Panc1 (cell line): Measurements from ENCODE around the gene ROBO1. TPM values are rescaled to one million over a fixed set of nuclear protein-coding genes. Genes with fewer than 3 reads are reported as not detected.

ENCODE experiments used
- ATAC-seq: fragments of 200-7000 bp; cut with Tn5 transposase; 2 replicates; pipeline ENCODE4 v1.9.1; 2020; ENCODE audit warnings: mild to moderate bottlenecking, moderate library complexity
- BruUV-seq: library from RNA; stranded (reverse); fragments of 400-500 nt; replicated peaks from 2 replicates; lab custom pipeline; 2021; lab: Mats Ljungman, UMichigan
- CTCF ChIA-PET: fragments of 300-600 bp; sonication (Branson Sonifier 250); formaldehyde crosslinking; loops from one replicate; lab custom pipeline; 2022; ENCODE audit warnings: antibody characterized with exemption; lab: Charles Lee
- POLR2A ChIA-PET: fragments of 300-600 bp; sonication (Branson Sonifier 250); formaldehyde crosslinking; loops from one replicate; lab custom pipeline; 2022; ENCODE audit warnings: antibody characterized with exemption; lab: Charles Lee
- DNase-seq: peaks from one replicate; pipeline ENCODE4 v3.0.0-alpha.2; 2010; ENCODE audit warnings: low read depth, low spot score
- H3K27ac ChIP-seq: 2 replicates; pipeline ENCODE4 v1.5.1; 2011; ENCODE audit warnings: mild to moderate bottlenecking, low read length, inconsistent platforms
- H3K27me3 ChIP-seq: fragments of 200-500 bp; sonication (Bioruptor generic); 2 replicates; pipeline ENCODE4 v1.6.0; 2014; ENCODE audit warnings: low read length, inconsistent platforms; ENCODE audit not compliant: control insufficient read depth, insufficient read depth
- H3K36me3 ChIP-seq: fragments of 200-500 bp; sonication (Bioruptor generic); 2 replicates; pipeline ENCODE4 v1.5.1; 2014; ENCODE audit warnings: inconsistent platforms, mild to moderate bottlenecking, low read length, moderate library complexity; ENCODE audit not compliant: control insufficient read depth, insufficient read depth
- H3K4me1 ChIP-seq: 2 replicates; pipeline ENCODE4 v1.5.1; 2011; ENCODE audit warnings: inconsistent platforms, mild to moderate bottlenecking, low read length, moderate library complexity; ENCODE audit not compliant: control insufficient read depth, insufficient read depth
- H3K4me3 ChIP-seq, 2 experiments: 2 replicates each; pipeline ENCODE4 v1.5.1; 2011 to 2012; ENCODE audit warnings: low read depth in 2 of 2, low read length in 2 of 2, mild to moderate bottlenecking in 2 of 2, inconsistent platforms in 1 of 2, moderate library complexity in 1 of 2
- H3K9me3 ChIP-seq: fragments of 200-500 bp; sonication (Bioruptor generic); 2 replicates; pipeline ENCODE4 v1.5.1; 2014; ENCODE audit warnings: low read depth, mild to moderate bottlenecking, inconsistent platforms, low read length, moderate library complexity; ENCODE audit not compliant: control insufficient read depth, insufficient read depth
- POLR2AphosphoS5 ChIP-seq: IDR thresholded peaks from 2 replicates; pipeline ENCODE4 v1.6.1; 2012; ENCODE audit warnings: mild to moderate bottlenecking, low read depth, low read length, moderate library complexity
- SIN3A ChIP-seq: IDR thresholded peaks from 2 replicates; pipeline ENCODE4 v1.6.1; 2012; ENCODE audit warnings: low read depth, mild to moderate bottlenecking, low read length, moderate library complexity, borderline replicate concordance; ENCODE audit not compliant: insufficient read depth
- TCF7L2 ChIP-seq: IDR thresholded peaks from 2 replicates; pipeline ENCODE4 v1.6.1; 2011; ENCODE audit warnings: mild to moderate bottlenecking, low read depth, low read length, inconsistent platforms
- in situ Hi-C: cut with HindIII; loops from 2 replicates; pipeline ENCODE4 v1.10.0; 2016; ENCODE audit warnings: low sequenced_read_pairs, low pct_unique_long_range_greater_than_20kb
- intact Hi-C: fragments of 100-400 bp; cut with micrococcal nuclease; formaldehyde crosslinking; loops from one replicate; pipeline ENCODE4 v1.10.0; 2022; ENCODE audit not compliant: unreplicated experiment
- total RNA-seq: library from RNA; stranded (reverse); gene quantifications from one replicate; pipeline ENCODE4 v1.2.1, GENCODE V29; 2021; ENCODE audit not compliant: unreplicated experiment
- TF ChIP-seq, protein P1 (sequence below), 2 experiments: IDR thresholded peaks; 2 replicates each; pipeline ENCODE4 v1.6.1; 2011 to 2012; ENCODE audit warnings: low read depth in 2 of 2, control low read depth in 1 of 2, low read length in 1 of 2, mild to moderate bottlenecking in 1 of 2, moderate library complexity in 1 of 2; ENCODE audit not compliant: insufficient read depth in 1 of 2
- TF ChIP-seq, protein P2 (sequence below): fragments of 450-650 bp; IDR thresholded peaks from 2 replicates; pipeline ENCODE4 v1.5.1; 2017; ENCODE audit warnings: mild to moderate bottlenecking

The ROBO1 gene
- total RNA-seq, 1 experiment from 2014 or later = 61.6 TPM

DNA sequence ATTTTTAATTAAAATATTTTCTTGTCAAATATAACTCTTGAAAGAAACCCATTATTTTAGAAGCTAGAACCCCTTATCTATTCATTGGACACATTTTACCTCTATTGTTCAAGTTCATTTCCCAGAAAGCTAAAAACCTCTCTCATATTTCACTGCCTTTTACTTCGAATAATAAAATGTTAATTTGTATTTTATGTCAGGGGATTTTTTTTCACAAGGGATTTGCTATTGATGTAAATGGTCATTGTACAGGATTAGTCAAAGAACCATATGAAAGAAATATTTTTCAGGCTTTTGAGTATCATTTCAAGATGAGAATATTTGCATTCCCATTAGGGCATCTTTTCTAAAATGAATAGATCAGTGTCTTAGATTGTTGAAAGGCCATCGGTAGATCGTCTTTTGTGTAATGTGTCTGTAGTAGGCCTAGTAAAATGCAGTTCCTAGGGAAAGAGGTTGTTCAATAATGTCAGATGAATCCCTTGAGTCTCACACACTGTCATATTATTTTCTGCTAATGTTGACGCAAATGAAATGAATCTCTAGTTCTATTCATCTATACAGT lies 114.5 kb downstream of the ROBO1 start:
- Histone ChIP-seq H3K36me3 (no peaks in the 10 kb centered on the region), H3K27me3 (no peaks in the 10 kb centered on the region), H3K27ac (no peak overlapping the region), H3K4me3 (no peak overlapping the region), H3K4me1 (no peaks in the 10 kb centered on the region; the same call in 1 of the 2 replicates), H3K9me3 (no peaks in the 10 kb centered on the region)
- DNase-seq (no peak), ATAC-seq (no peak)
- in situ Hi-C loops (no loop called here), intact Hi-C loops (no loop called here)
- BruUV-seq = no TSS peak
- ChIA-PET POLR2A (no interaction called here), CTCF (no interaction called here)
- no peak for TF ChIP-seq POLR2AphosphoS5
- TF ChIP-seq TCF7L2 = no peak
- TF ChIP-seq, protein P1, sequence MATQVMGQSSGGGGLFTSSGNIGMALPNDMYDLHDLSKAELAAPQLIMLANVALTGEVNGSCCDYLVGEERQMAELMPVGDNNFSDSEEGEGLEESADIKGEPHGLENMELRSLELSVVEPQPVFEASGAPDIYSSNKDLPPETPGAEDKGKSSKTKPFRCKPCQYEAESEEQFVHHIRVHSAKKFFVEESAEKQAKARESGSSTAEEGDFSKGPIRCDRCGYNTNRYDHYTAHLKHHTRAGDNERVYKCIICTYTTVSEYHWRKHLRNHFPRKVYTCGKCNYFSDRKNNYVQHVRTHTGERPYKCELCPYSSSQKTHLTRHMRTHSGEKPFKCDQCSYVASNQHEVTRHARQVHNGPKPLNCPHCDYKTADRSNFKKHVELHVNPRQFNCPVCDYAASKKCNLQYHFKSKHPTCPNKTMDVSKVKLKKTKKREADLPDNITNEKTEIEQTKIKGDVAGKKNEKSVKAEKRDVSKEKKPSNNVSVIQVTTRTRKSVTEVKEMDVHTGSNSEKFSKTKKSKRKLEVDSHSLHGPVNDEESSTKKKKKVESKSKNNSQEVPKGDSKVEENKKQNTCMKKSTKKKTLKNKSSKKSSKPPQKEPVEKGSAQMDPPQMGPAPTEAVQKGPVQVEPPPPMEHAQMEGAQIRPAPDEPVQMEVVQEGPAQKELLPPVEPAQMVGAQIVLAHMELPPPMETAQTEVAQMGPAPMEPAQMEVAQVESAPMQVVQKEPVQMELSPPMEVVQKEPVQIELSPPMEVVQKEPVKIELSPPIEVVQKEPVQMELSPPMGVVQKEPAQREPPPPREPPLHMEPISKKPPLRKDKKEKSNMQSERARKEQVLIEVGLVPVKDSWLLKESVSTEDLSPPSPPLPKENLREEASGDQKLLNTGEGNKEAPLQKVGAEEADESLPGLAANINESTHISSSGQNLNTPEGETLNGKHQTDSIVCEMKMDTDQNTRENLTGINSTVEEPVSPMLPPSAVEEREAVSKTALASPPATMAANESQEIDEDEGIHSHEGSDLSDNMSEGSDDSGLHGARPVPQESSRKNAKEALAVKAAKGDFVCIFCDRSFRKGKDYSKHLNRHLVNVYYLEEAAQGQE (IDR thresholded peaks at IDR 0.05; ENCODE audit: insufficient read depth in 1 of 2, low read depth in 2 of 2, low read length in 1 of 2) = no peak
- no peak for TF ChIP-seq SIN3A
- TF ChIP-seq, protein P2, sequence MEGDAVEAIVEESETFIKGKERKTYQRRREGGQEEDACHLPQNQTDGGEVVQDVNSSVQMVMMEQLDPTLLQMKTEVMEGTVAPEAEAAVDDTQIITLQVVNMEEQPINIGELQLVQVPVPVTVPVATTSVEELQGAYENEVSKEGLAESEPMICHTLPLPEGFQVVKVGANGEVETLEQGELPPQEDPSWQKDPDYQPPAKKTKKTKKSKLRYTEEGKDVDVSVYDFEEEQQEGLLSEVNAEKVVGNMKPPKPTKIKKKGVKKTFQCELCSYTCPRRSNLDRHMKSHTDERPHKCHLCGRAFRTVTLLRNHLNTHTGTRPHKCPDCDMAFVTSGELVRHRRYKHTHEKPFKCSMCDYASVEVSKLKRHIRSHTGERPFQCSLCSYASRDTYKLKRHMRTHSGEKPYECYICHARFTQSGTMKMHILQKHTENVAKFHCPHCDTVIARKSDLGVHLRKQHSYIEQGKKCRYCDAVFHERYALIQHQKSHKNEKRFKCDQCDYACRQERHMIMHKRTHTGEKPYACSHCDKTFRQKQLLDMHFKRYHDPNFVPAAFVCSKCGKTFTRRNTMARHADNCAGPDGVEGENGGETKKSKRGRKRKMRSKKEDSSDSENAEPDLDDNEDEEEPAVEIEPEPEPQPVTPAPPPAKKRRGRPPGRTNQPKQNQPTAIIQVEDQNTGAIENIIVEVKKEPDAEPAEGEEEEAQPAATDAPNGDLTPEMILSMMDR = no peak

DNA sequence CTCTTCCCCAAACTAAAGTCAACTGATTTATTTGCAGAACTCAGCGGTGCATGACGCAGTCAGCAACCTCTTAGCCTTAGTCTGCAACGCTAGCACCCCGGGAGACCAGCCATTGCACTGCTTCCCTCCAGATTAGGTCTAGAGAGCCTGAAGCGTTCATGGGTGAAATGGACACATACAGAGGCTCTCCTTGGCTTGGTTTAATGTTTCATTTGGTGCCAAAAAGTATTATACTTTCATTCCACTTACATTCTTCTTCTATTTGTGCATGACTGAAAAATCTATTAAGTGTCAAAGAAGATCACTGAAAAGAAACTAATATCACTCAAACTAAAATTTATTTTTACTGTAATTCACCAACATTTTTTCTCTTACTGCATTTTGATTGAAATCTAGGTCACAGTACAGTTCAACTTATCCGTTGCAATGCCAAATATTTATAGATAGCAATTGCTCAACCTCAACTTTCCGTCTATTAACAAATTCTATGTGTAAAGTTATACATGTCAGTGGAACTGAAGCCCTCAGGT lies 116.2 kb downstream of the ROBO1 start:
- Histone ChIP-seq H3K4me1 (no peaks in the 10 kb centered on the region; the same call in 1 of the 2 replicates), H3K4me3 (no peak overlapping the region), H3K27ac (peak overlapping the region; percentile 64), H3K27me3 (no peaks in the 10 kb centered on the region), H3K9me3 (no peaks in the 10 kb centered on the region), H3K36me3 (no peaks in the 10 kb centered on the region)
- CTCF ChIA-PET = no interaction called here
- ATAC-seq (peak; percentile 93), DNase-seq (no peak)
- in situ Hi-C loops (no loop called here), intact Hi-C loops (no loop called here)
- TF ChIP-seq POLR2AphosphoS5 (0 out of 2 replicates have a peak, but pooled peaks have one; percentile 34), TCF7L2 (peak; percentile 57; the same call in 1 of the 2 replicates), SIN3A (no peak)
- TF ChIP-seq, protein P2 = no peak
- TF ChIP-seq, protein P1 (IDR thresholded peaks at IDR 0.05; ENCODE audit: insufficient read depth in 1 of 2, low read depth in 2 of 2, low read length in 1 of 2) = no peak
- BruUV-seq = no TSS peak
- POLR2A ChIA-PET = no interaction called here
